ENCODE data around the gene GOLGA7B.

GOLGA7B gene

DNA sequence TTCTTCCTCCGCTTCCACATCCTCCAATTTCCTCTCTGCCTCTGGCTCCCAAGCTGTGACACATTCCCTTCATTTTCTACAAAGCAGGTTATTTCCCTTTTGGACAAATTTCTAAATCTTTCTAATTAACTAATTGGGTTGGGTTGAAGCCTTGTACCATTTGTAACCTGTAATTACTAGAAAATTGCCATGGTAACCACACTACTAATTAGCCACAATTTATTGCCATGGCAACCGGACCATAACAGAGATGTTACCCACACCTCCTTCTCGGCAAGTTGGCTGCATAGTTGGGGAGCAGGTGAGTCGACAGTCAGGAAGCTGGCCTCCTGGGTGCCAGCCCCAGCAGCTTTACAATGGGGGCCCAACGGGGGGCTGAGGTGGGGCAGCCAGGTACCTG is 61.6 kb downstream of the GOLGA7B start:
- TF ChIP-seq SIN3A (IDR thresholded peaks at IDR 0.05; ENCODE audit: borderline replicate concordance, insufficient read depth, low read length) (no peak), FOXP2 (optimal IDR thresholded peaks at IDR 0.05; ENCODE audit: borderline replicate concordance, extremely low read depth, extremely low read length, insufficient read depth) (no peak), TAF1 (IDR thresholded peaks at IDR 0.05; ENCODE audit: borderline replicate concordance, insufficient read depth, low read length) (no peak), POLR2AphosphoS5 (IDR thresholded peaks at IDR 0.05; ENCODE audit: low read depth, low read length) (no peak)
- TF ChIP-seq, protein P1, sequence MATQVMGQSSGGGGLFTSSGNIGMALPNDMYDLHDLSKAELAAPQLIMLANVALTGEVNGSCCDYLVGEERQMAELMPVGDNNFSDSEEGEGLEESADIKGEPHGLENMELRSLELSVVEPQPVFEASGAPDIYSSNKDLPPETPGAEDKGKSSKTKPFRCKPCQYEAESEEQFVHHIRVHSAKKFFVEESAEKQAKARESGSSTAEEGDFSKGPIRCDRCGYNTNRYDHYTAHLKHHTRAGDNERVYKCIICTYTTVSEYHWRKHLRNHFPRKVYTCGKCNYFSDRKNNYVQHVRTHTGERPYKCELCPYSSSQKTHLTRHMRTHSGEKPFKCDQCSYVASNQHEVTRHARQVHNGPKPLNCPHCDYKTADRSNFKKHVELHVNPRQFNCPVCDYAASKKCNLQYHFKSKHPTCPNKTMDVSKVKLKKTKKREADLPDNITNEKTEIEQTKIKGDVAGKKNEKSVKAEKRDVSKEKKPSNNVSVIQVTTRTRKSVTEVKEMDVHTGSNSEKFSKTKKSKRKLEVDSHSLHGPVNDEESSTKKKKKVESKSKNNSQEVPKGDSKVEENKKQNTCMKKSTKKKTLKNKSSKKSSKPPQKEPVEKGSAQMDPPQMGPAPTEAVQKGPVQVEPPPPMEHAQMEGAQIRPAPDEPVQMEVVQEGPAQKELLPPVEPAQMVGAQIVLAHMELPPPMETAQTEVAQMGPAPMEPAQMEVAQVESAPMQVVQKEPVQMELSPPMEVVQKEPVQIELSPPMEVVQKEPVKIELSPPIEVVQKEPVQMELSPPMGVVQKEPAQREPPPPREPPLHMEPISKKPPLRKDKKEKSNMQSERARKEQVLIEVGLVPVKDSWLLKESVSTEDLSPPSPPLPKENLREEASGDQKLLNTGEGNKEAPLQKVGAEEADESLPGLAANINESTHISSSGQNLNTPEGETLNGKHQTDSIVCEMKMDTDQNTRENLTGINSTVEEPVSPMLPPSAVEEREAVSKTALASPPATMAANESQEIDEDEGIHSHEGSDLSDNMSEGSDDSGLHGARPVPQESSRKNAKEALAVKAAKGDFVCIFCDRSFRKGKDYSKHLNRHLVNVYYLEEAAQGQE (IDR thresholded peaks at IDR 0.05; ENCODE audit: insufficient read depth in 1 of 2, low read depth in 2 of 2, low read length in 2 of 2), result no peak

DNA sequence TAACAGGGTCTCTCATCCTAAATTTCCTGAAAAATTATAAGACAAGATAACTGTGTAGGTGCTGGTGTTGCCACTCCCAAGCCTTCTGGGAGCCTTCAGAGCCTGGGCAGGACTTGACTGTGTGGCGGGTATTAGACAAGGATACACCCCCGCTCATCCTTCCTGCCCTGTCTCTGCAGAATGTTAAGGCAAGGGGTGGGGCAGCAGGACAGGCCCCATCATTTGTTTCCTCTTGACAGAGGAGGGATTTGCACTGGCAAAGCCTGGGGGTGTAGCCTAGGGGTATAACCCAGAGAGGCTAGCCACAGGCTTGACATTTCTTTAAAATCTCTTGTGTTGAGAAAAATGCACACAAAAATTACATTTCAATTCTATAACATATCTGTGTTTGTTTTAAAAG is 63.5 kb downstream of the GOLGA7B start:
- TF ChIP-seq, protein P1 (IDR thresholded peaks at IDR 0.05; ENCODE audit: insufficient read depth in 1 of 2, low read depth in 2 of 2, low read length in 2 of 2), result no peak
- TF ChIP-seq SIN3A (IDR thresholded peaks at IDR 0.05; ENCODE audit: borderline replicate concordance, insufficient read depth, low read length), result no peak
- no peak for TF ChIP-seq POLR2AphosphoS5 (IDR thresholded peaks at IDR 0.05; ENCODE audit: low read depth, low read length)
- no peak for TF ChIP-seq TAF1 (IDR thresholded peaks at IDR 0.05; ENCODE audit: borderline replicate concordance, insufficient read depth, low read length)
- TF ChIP-seq FOXP2 (optimal IDR thresholded peaks at IDR 0.05; ENCODE audit: borderline replicate concordance, extremely low read depth, extremely low read length, insufficient read depth), result no peak

DNA sequence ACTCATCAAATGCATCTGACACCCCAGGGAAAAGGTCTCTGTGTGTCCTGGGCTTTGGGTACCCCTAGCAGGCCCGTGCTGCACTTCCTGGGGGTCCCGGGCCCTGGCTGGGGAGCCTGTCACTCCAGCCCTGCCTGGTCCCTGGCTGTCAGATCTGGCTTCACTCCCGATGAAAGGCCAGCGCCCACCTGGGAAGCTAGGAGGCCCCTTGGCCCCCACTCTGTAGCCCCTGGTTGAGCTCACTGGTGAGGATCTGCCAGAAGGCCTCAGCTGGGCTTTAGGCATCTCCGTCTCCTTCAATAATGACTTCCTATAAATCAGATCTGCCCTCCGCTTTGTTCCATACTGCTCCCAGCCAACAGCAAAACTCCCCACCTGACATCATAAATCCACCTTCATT is 64.0 kb downstream of the GOLGA7B start:
- no peak for TF ChIP-seq SIN3A (IDR thresholded peaks at IDR 0.05; ENCODE audit: borderline replicate concordance, insufficient read depth, low read length)
- no peak for TF ChIP-seq TAF1 (IDR thresholded peaks at IDR 0.05; ENCODE audit: borderline replicate concordance, insufficient read depth, low read length)
- no peak for TF ChIP-seq POLR2AphosphoS5 (IDR thresholded peaks at IDR 0.05; ENCODE audit: low read depth, low read length)
- TF ChIP-seq, protein P1 (IDR thresholded peaks at IDR 0.05; ENCODE audit: insufficient read depth in 1 of 2, low read depth in 2 of 2, low read length in 2 of 2), result no peak
- no peak for TF ChIP-seq FOXP2 (optimal IDR thresholded peaks at IDR 0.05; ENCODE audit: borderline replicate concordance, extremely low read depth, extremely low read length, insufficient read depth)

DNA sequence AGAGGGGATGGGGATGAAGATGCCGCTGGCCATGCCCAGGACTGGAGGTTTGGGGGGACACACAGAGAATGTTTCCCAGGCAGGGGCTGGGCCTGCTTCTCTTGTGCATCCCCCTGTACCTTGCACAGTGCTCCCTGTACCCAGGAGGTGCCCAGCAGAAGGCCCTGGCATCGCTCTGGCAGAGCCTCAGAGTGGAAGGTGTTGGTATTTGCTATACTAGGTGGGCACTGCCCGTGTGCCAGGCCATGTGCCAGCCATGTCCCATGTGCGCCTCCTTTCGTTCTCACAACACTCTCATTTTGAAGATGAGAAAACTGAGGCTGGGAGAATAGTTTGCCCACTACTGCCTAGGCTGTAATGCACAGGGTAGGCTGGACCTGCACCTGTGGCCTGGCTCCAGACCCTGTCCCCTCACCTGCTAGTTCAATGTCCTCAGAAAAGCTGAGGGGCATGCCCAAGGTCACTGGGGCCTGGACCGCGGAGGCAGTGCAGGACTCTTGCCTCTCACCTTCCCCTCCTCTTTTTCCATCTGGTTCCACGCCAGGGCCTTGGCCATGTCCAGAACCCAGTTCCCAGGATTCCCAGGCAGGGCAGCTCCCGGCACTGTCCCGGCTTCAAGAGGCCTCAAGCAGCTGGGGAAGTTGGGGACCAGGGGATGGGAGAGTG is 64.7 kb downstream of the GOLGA7B start:
- no peak for TF ChIP-seq SIN3A (IDR thresholded peaks at IDR 0.05; ENCODE audit: borderline replicate concordance, insufficient read depth, low read length)
- no peak for TF ChIP-seq TAF1 (IDR thresholded peaks at IDR 0.05; ENCODE audit: borderline replicate concordance, insufficient read depth, low read length)
- TF ChIP-seq FOXP2 (optimal IDR thresholded peaks at IDR 0.05; ENCODE audit: borderline replicate concordance, extremely low read depth, extremely low read length, insufficient read depth), result no peak

DNA sequence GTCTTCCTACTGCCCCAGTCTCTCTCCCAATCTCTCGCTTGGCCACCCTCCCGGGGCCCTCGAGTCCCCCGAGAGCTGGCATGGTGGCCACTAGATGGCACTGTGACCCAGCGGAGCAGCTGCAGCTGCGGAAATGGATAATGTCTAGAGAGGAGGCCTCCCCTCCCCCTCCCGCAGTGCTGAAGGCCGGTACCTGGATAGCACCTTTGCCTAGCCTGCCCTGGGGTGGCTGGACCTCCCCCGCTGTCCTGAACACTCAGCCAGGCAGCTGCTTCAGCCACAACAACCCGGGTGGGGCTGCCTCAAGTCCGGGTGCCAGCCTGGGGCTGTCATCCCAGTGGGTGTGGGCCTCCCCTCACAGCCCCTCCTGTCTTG is 65.2 kb downstream of the GOLGA7B start:
- TF ChIP-seq, protein P1 (IDR thresholded peaks at IDR 0.05; ENCODE audit: insufficient read depth in 1 of 2, low read depth in 2 of 2, low read length in 2 of 2), result no peak
- no peak for TF ChIP-seq SIN3A (IDR thresholded peaks at IDR 0.05; ENCODE audit: borderline replicate concordance, insufficient read depth, low read length)
- TF ChIP-seq POLR2AphosphoS5 (IDR thresholded peaks at IDR 0.05; ENCODE audit: low read depth, low read length), result no peak
- TF ChIP-seq FOXP2 (optimal IDR thresholded peaks at IDR 0.05; ENCODE audit: borderline replicate concordance, extremely low read depth, extremely low read length, insufficient read depth), result no peak
- TF ChIP-seq TAF1 (IDR thresholded peaks at IDR 0.05; ENCODE audit: borderline replicate concordance, insufficient read depth, low read length), result no peak
